Immature natural killer cell (primary cell): ENCODE results near the gene FBRSL1. TPM values are rescaled to one million over a fixed set of nuclear protein-coding genes. Genes with fewer than 3 reads are reported as not detected.
A peak's percentile ranks its signal among the peaks of the same experiment; 100 is the strongest.

ENCODE experiments used
- DNase-seq, 3 donors: peaks; one replicate each; pipeline ENCODE4 v3.0.0; 2022; ENCODE audit warnings: mixed read lengths in 1 of 3
- H3K27ac Mint-ChIP-seq, 6 donors: one replicate each; pipeline ENCODE4 v1.8.0; 2020; ENCODE audit warnings: mixed read lengths in 6 of 6, mild to moderate bottlenecking in 5 of 6, inconsistent platforms in 4 of 6, moderate library complexity in 3 of 6
- H3K27me3 Mint-ChIP-seq, 3 donors: one replicate each; pipeline ENCODE4 v1.8.0; 2020 to 2021; ENCODE audit warnings: low read depth in 3 of 3, mild to moderate bottlenecking in 3 of 3, mixed read lengths in 3 of 3, moderate library complexity in 3 of 3, inconsistent platforms in 1 of 3
- H3K36me3 Mint-ChIP-seq, 3 donors: one replicate each; pipeline ENCODE4 v1.8.0; 2020; ENCODE audit warnings: mixed read lengths in 3 of 3, inconsistent platforms in 2 of 3, mild to moderate bottlenecking in 2 of 3
- H3K4me1 Mint-ChIP-seq, 2 donors: one replicate each; pipeline ENCODE4 v1.8.0; 2020; ENCODE audit warnings: inconsistent platforms in 2 of 2, mild to moderate bottlenecking in 2 of 2, mixed read lengths in 2 of 2, moderate library complexity in 1 of 2
- H3K4me3 Mint-ChIP-seq, 5 donors: one replicate each; pipeline ENCODE4 v1.8.0; 2020; ENCODE audit warnings: mild to moderate bottlenecking in 5 of 5, mixed read lengths in 5 of 5, inconsistent platforms in 3 of 5, moderate library complexity in 3 of 5
- H3K9me3 Mint-ChIP-seq, 6 donors: one replicate each; pipeline ENCODE4 v1.8.0; 2020; ENCODE audit warnings: mild to moderate bottlenecking in 6 of 6, mixed read lengths in 6 of 6, inconsistent platforms in 4 of 6, moderate library complexity in 3 of 6
- polyA plus RNA-seq, 3 donors: library from polyadenylated mRNA; unstranded; fragments of 300-500 nt; fragmentation: Illumina TruSeq; gene quantifications; one replicate each; pipeline ENCODE4 v1.2.3, GENCODE V29; 2021

Gene FBRSL1
- polyA plus RNA-seq, 3 donors from 2014 or later, result 0.54 to 0.63 TPM; not detected in 1

DNA sequence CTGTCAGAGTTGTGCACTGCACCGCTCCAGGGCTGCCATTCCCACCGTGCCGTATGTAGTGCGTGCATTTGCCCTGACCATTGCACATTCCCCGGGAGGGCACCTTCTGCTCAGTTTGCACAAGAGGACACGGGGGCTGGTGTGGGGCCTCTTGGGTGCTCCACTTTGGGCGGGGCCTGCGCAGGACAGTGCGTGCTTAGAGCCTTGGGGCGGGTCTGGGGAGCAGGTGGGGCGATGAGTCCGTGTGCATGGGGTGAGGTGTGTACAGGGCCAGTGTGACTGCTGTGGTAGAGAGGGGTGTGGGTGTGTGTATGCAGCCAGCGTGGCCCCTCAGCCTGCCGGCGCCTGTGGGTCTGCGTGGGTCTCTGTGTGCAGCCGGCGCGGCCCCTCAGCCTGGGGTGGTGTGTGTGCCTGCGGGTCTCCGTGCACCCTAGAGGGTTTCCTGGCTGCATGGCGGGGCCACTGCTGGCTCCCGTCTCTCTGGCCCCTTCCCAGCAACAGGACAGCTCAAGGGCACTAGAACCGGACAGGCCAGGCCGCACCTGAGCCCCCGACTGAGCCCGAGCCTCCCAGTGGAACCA is 31.9 kb downstream of the FBRSL1 start:
- peaks cover 2 to 6% (median 5%) of the 10 kb centered on the region in 3 donors for H3K27me3 Mint-ChIP-seq
- H3K27ac Mint-ChIP-seq, result no peak overlapping the region
- H3K4me3 Mint-ChIP-seq, result no peak overlapping the region
- H3K9me3 Mint-ChIP-seq, result peaks cover 0 to 2% (median 0%) of the 10 kb centered on the region in 6 donors
- no peak for DNase-seq
- peaks cover 12 to 14% of the 10 kb centered on the region in 2 donors for H3K4me1 Mint-ChIP-seq
- peaks cover 9 to 16% (median 11%) of the 10 kb centered on the region in 3 donors for H3K36me3 Mint-ChIP-seq

GRCh38 chr12:132522592-132523380 is 32.8 kb downstream of the FBRSL1 start:
- DNase-seq, result no peak
- no peak overlapping the region for H3K27ac Mint-ChIP-seq

GRCh38 chr12:132523576-132524331 is 33.8 kb downstream of the FBRSL1 start:
- no peak overlapping the region for H3K27ac Mint-ChIP-seq

More at GRCh38 chr12:132522592-132523380, 32.8 kb downstream of the FBRSL1 start:
- no peak overlapping the region for H3K4me3 Mint-ChIP-seq
- peaks cover 0 to 2% (median 0%) of the 10 kb centered on the region in 6 donors for H3K9me3 Mint-ChIP-seq
- H3K27me3 Mint-ChIP-seq, result peaks cover 2 to 6% (median 4%) of the 10 kb centered on the region in 3 donors
- peaks cover 9 to 16% (median 11%) of the 10 kb centered on the region in 3 donors for H3K36me3 Mint-ChIP-seq
- peaks cover 7 to 12% of the 10 kb centered on the region in 2 donors for H3K4me1 Mint-ChIP-seq

GRCh38 chr12:132524405-132524804 is 34.5 kb downstream of the FBRSL1 start:
- H3K27ac Mint-ChIP-seq, result no peak overlapping the region
- peaks cover 0 to under 1% (median 0%) of the 10 kb centered on the region in 3 donors for H3K36me3 Mint-ChIP-seq
- peaks cover under 1 to 9% of the 10 kb centered on the region in 2 donors for H3K4me1 Mint-ChIP-seq
- no peak for DNase-seq
- H3K4me3 Mint-ChIP-seq, result no peak overlapping the region
- H3K9me3 Mint-ChIP-seq, result no peaks in the 10 kb centered on the region
- H3K27me3 Mint-ChIP-seq, result peaks cover 2 to 4% (median 3%) of the 10 kb centered on the region in 3 donors

More at GRCh38 chr12:132523576-132524331, 33.8 kb downstream of the FBRSL1 start:
- H3K27me3 Mint-ChIP-seq, result peaks cover 2 to 4% (median 4%) of the 10 kb centered on the region in 3 donors
- peaks cover under 1 to 7% (median 2%) of the 10 kb centered on the region in 3 donors for H3K36me3 Mint-ChIP-seq
- no peak overlapping the region for H3K4me3 Mint-ChIP-seq
- H3K9me3 Mint-ChIP-seq, result no peaks in the 10 kb centered on the region
- peaks cover 7 to 10% of the 10 kb centered on the region in 2 donors for H3K4me1 Mint-ChIP-seq
- DNase-seq, result peak; percentile 63 to 72 (median 66)

DNA sequence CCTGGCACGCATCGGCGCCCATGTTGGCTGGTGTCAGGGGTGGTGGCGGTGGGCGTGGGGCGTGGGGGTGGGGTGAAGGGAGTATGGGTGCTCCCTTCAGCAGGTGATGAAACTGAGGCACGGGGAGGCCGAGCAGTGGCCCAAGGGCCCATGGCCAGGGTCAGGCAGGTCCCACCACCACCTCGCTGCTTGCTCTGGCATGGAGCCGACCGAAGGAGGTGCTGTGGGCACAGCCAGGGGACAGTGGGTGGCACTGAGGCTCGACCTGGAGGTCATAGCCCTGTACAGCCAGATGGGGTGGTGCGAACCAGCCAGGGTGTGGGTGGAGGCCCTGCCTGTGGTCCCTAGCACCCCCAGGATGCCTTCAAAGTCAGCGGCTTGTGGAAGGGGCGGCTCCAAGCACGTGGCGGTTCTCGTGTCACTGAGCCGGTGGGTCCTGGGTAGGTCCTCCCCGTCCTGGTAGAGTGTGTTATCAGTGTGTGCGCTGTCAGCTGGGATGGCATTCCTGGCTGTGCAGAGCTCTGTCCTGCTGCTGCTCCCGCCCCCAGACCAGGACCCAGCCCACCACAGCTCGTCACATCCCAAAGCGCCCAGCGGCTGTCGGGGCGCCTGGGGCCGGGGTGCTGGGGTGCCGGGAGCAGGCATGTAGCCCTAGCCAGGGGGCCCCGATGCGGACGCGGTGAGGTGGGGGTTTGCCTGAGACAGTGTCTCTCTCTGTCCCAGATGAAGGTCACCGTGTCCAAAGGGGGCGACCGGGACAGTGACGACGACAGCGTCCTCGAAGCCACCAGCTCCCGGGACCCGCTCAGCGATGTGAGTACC is 35.3 kb downstream of the FBRSL1 start:
- Mint-ChIP-seq H3K27me3 (peaks cover 2 to 4% (median 3%) of the 10 kb centered on the region in 3 donors), H3K4me1 (peaks cover 6 to 13% of the 10 kb centered on the region in 2 donors), H3K27ac (no peak overlapping the region), H3K9me3 (no peaks in the 10 kb centered on the region), H3K4me3 (no peak overlapping the region), H3K36me3 (no peaks in the 10 kb centered on the region)
- no peak for DNase-seq

DNA sequence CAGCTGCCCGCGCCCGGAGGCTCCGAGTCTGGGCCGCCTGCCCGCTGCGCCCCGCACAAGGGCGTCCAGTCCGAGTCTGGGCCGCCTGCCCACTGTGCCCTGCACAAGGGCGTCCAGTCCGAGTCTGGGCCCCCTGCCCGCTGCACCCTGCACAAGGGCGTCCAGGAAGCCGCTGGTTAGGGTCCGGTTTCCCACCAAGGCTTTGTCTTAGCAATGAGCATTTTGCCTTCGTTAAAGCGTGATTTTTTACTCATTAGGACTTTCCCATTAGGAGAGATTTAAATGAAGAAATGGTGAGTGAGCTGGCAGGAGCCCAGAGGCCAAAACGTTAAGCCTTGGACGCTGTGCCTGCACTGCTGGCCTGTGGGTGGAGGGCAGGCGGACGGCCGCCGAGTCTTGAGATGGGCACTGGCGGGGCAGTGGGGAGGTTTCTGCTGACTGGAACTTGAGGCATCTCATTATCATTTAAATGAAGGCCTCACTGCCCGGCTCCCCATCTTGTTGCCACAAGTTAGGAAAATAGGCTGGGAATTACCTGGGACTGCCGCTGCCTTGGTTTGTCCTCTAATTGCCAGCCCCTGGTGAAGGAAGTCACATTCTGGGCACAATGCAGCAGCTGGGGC is 36.0 kb downstream of the FBRSL1 start:
- Mint-ChIP-seq H3K36me3 (no peaks in the 10 kb centered on the region), H3K4me3 (no peak overlapping the region), H3K4me1 (peaks cover 6 to 13% of the 10 kb centered on the region in 2 donors), H3K27ac (no peak overlapping the region), H3K9me3 (no peaks in the 10 kb centered on the region), H3K27me3 (peaks cover 1 to 4% (median 2%) of the 10 kb centered on the region in 3 donors)
- DNase-seq, result no peak

GRCh38 chr12:132527186-132527882 is 37.4 kb downstream of the FBRSL1 start:
- peaks cover 6 to 13% of the 10 kb centered on the region in 2 donors for H3K4me1 Mint-ChIP-seq
- H3K27me3 Mint-ChIP-seq, result peaks cover 1 to 4% (median 4%) of the 10 kb centered on the region in 3 donors
- H3K9me3 Mint-ChIP-seq, result no peaks in the 10 kb centered on the region
- H3K36me3 Mint-ChIP-seq, result no peaks in the 10 kb centered on the region
- DNase-seq, result no peak
- H3K4me3 Mint-ChIP-seq, result no peak overlapping the region
- no peak overlapping the region for H3K27ac Mint-ChIP-seq

DNA sequence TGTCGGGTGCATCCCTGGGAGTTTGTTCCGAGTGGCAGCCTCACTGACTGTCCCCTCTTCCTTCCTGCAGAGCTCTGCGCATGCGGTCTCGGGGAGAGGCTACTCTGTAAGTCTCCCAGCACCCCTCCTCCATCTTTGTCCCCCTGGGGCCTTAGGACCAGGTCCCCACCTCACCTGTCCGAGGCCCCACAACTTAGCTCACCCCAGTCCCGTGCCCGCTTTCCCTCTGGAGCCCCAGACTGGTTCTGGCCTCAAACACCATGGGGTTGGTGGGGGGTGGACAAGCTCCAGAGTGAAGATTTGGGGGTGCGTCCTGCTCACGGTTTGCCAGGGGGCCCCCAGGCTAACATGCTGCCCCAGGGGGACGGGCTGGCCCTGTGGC is 37.9 kb downstream of the FBRSL1 start:
- H3K27me3 Mint-ChIP-seq, result peaks cover 1 to 4% (median 4%) of the 10 kb centered on the region in 3 donors
- DNase-seq, result no peak
- no peaks in the 10 kb centered on the region for H3K9me3 Mint-ChIP-seq
- H3K4me1 Mint-ChIP-seq, result peaks cover 6 to 13% of the 10 kb centered on the region in 2 donors
- no peak overlapping the region for H3K27ac Mint-ChIP-seq
- H3K36me3 Mint-ChIP-seq, result no peaks in the 10 kb centered on the region
- no peak overlapping the region for H3K4me3 Mint-ChIP-seq

DNA sequence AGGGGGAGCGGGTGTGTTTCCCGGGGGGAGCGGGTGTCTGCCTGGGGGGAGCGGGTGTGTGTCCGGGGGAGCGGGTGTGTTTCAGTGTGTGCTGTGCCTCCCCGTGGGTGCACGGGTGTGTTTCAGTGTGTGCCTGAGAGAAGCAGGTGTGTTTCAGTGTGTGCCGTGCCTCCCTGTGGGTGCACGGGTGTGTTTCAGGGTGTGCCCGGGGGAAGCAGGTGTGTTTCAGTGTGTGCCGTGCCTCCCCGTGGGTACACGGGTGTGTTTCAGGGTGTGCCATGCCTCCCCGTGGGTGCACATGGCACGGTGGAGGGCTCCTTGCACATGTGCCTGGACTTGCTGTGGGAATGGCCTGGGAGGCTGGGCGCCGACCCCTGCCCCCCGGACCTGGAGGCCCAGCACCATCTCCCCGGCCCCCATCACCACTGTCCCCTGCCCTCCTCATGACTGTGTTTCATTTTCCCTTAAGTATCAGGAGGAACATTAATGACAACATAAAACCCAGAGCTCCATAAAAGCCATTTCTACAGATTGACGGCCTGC is 38.7 kb downstream of the FBRSL1 start:
- Mint-ChIP-seq H3K9me3 (no peaks in the 10 kb centered on the region), H3K27ac (no peak overlapping the region), H3K27me3 (peaks cover 1 to 4% (median 3%) of the 10 kb centered on the region in 3 donors), H3K4me1 (peaks cover 6 to 14% of the 10 kb centered on the region in 2 donors), H3K36me3 (no peaks in the 10 kb centered on the region), H3K4me3 (no peak overlapping the region)
- no peak for DNase-seq

- Mint-ChIP-seq H3K27ac (no peak overlapping the region), H3K27me3 (peaks cover 1 to 4% (median 2%) of the 10 kb centered on the region in 3 donors), H3K4me1 (peaks cover 6 to 11% of the 10 kb centered on the region in 2 donors), H3K4me3 (no peak overlapping the region), H3K36me3 (no peaks in the 10 kb centered on the region), H3K9me3 (no peaks in the 10 kb centered on the region)
- no peak for DNase-seq
Measured at GRCh38 chr12:132529156-132529839, 39.3 kb downstream of the FBRSL1 start.

- Mint-ChIP-seq H3K4me3 (no peak overlapping the region), H3K27me3 (peaks cover 1 to 4% (median 2%) of the 10 kb centered on the region in 3 donors), H3K4me1 (peaks cover 6 to 10% of the 10 kb centered on the region in 2 donors), H3K36me3 (no peaks in the 10 kb centered on the region), H3K27ac (no peak overlapping the region), H3K9me3 (no peaks in the 10 kb centered on the region)
- no peak for DNase-seq
Measured at GRCh38 chr12:132529906-132530305, 40.0 kb downstream of the FBRSL1 start.
